Measurements from ENCODE around the gene CIC. TPM values are rescaled to one million over a fixed set of nuclear protein-coding genes. Genes with fewer than 3 reads are reported as not detected.

CIC gene
- polyA plus RNA-seq, 1 donor (not counting 4 experiments of a cell fraction or from before 2014, with no cell fraction given) = 3.1 TPM

DNA sequence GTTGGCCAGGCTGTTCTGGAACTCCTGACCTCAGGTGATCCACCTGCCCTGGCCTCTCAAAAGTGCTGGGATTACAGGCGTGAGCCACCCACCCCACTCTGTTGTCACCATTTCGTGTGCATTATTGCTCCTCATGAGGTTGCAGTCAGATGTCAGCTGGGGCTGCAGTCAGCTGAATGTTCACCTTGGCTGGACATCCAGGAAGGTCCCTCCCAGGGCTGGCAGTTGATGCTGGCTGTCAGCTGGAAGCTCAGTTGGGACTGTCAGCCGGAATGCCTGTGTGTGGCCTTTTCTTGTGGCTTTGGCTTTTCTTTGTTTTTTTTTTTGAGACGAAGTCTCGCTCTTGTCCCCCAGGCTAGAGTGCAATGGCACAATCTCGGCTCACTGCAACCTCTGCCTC lies 63.0 kb downstream of the CIC start:
- TF ChIP-seq, protein P1, sequence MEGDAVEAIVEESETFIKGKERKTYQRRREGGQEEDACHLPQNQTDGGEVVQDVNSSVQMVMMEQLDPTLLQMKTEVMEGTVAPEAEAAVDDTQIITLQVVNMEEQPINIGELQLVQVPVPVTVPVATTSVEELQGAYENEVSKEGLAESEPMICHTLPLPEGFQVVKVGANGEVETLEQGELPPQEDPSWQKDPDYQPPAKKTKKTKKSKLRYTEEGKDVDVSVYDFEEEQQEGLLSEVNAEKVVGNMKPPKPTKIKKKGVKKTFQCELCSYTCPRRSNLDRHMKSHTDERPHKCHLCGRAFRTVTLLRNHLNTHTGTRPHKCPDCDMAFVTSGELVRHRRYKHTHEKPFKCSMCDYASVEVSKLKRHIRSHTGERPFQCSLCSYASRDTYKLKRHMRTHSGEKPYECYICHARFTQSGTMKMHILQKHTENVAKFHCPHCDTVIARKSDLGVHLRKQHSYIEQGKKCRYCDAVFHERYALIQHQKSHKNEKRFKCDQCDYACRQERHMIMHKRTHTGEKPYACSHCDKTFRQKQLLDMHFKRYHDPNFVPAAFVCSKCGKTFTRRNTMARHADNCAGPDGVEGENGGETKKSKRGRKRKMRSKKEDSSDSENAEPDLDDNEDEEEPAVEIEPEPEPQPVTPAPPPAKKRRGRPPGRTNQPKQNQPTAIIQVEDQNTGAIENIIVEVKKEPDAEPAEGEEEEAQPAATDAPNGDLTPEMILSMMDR (optimal IDR thresholded peaks at IDR 0.05 in 1 of 3, IDR thresholded peaks at IDR 0.05 in 1 of 3, conservative IDR thresholded peaks at IDR 0.05 in 1 of 3; ENCODE audit: extremely low read depth in 1 of 3, insufficient read depth in 2 of 3, low read length in 3 of 3) = no peak
- TF ChIP-seq EZH2 (IDR thresholded peaks at IDR 0.05; ENCODE audit: low read length) = no peak
- H3K27me3 ChIP-seq (ENCODE audit: control insufficient read depth, extremely low read depth, insufficient read depth, low read length) = no peaks in the 10 kb centered on the region
- dilution Hi-C loops (cut with MboI; ENCODE audit: extremely low pct_ligation_motif_present, low sequenced_read_pairs) = no loop called here
- H3K9me3 ChIP-seq (ENCODE audit: control insufficient read depth, low read depth, low read length) = no peaks in the 10 kb centered on the region
- no peak overlapping the region for H3K9ac ChIP-seq (ENCODE audit: control insufficient read depth, extremely low read depth, insufficient read depth, low read length)
- H3K36me3 ChIP-seq (ENCODE audit: control insufficient read depth in 2 of 2, extremely low read depth in 1 of 2, insufficient read depth in 2 of 2, low read length in 2 of 2) = peaks cover 3 to 5% of the 10 kb centered on the region in 2 experiments
- H3K27ac ChIP-seq (ENCODE audit: control insufficient read depth, insufficient read depth, low read length) = no peak overlapping the region
- no peak for FAIRE-seq
- peaks cover 5% of the 10 kb centered on the region for H3K79me2 ChIP-seq (ENCODE audit: control insufficient read depth, insufficient read depth, low read length)
- H4K20me1 ChIP-seq (ENCODE audit: control insufficient read depth, extremely low read depth, insufficient read depth, low read length) = no peaks in the 10 kb centered on the region
- H2AFZ ChIP-seq (ENCODE audit: control insufficient read depth, low read length) = no peak overlapping the region
- H3K4me1 ChIP-seq (ENCODE audit: control insufficient read depth, extremely low read depth, insufficient read depth, low read length) = peaks cover under 1% of the 10 kb centered on the region
- H3K4me2 ChIP-seq (ENCODE audit: control insufficient read depth, extremely low read depth, insufficient read depth, low read depth, low read length) = no peak overlapping the region
- H3K9me1 ChIP-seq (ENCODE audit: control insufficient read depth, extremely low read depth, insufficient read depth, low read length) = no peaks in the 10 kb centered on the region
- H3K4me3 ChIP-seq (ENCODE audit: control insufficient read depth in 2 of 3, extremely low read depth in 1 of 3, insufficient read depth in 2 of 3, low read depth in 1 of 3, low read length in 3 of 3) = no peak overlapping the region
- no peak for DNase-seq (ENCODE audit: low read depth, low spot score)

DNA sequence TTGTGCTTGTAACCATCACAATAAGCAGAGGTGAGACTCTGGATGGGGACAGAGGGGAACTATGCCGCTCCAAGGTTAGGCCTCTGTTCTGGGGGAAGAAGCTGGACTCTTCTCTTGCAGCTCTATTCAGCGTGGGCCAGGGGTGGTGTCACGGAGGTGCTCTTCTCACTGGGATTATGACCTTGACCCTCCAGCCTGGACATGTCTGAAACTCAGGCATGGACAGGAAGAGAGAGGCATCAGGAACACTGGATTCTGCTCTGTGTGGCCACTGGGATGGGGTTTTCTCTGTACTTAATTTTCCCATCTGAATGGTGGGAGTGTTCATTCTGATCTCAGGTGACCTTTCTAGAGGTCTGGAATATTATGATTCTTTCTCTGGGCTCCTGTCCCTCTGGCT lies 64.0 kb downstream of the CIC start:
- Histone ChIP-seq H3K4me2 (ENCODE audit: control insufficient read depth, extremely low read depth, insufficient read depth, low read depth, low read length) (no peak overlapping the region), H3K27ac (ENCODE audit: control insufficient read depth, insufficient read depth, low read length) (no peak overlapping the region), H3K4me1 (ENCODE audit: control insufficient read depth, extremely low read depth, insufficient read depth, low read length) (no peaks in the 10 kb centered on the region), H3K9ac (ENCODE audit: control insufficient read depth, extremely low read depth, insufficient read depth, low read length) (no peak overlapping the region), H3K36me3 (ENCODE audit: control insufficient read depth in 2 of 2, extremely low read depth in 1 of 2, insufficient read depth in 2 of 2, low read length in 2 of 2) (peaks cover 3 to 9% of the 10 kb centered on the region in 2 experiments), H2AFZ (ENCODE audit: control insufficient read depth, low read length) (no peak overlapping the region), H3K79me2 (ENCODE audit: control insufficient read depth, insufficient read depth, low read length) (peaks cover 2% of the 10 kb centered on the region), H3K4me3 (ENCODE audit: control insufficient read depth in 2 of 3, extremely low read depth in 1 of 3, insufficient read depth in 2 of 3, low read depth in 1 of 3, low read length in 3 of 3) (no peak overlapping the region), H3K9me1 (ENCODE audit: control insufficient read depth, extremely low read depth, insufficient read depth, low read length) (no peaks in the 10 kb centered on the region), H3K27me3 (ENCODE audit: control insufficient read depth, extremely low read depth, insufficient read depth, low read length) (no peaks in the 10 kb centered on the region), H3K9me3 (ENCODE audit: control insufficient read depth, low read depth, low read length) (no peaks in the 10 kb centered on the region), H4K20me1 (ENCODE audit: control insufficient read depth, extremely low read depth, insufficient read depth, low read length) (no peaks in the 10 kb centered on the region)
- FAIRE-seq = no peak
- TF ChIP-seq, protein P1 (optimal IDR thresholded peaks at IDR 0.05 in 1 of 3, IDR thresholded peaks at IDR 0.05 in 1 of 3, conservative IDR thresholded peaks at IDR 0.05 in 1 of 3; ENCODE audit: extremely low read depth in 1 of 3, insufficient read depth in 2 of 3, low read length in 3 of 3) = no peak
- TF ChIP-seq EZH2 (IDR thresholded peaks at IDR 0.05; ENCODE audit: low read length) = no peak
- dilution Hi-C loops (cut with MboI; ENCODE audit: extremely low pct_ligation_motif_present, low sequenced_read_pairs) = no loop called here
- no peak for DNase-seq (ENCODE audit: low read depth, low spot score)
